Kidney (tissue), 14 donors: ENCODE results near the gene DSCAML1. TPM values are rescaled to one million over a fixed set of nuclear protein-coding genes. Genes with fewer than 3 reads are reported as not detected.

ENCODE experiments used
- DNase-seq, 5 donors: peaks; one replicate each; pipeline ENCODE4 v3.0.0-alpha.2; 2013 to 2020
- FAIRE-seq: peaks from 2 replicates; lab custom pipeline; 2012; peaks lifted over from hg19 to GRCh38; lab: Jason Lieb, UNC
- H3K27ac ChIP-seq, 2 donors: one replicate each; pipeline ENCODE4 v1.7.0; 2013; ENCODE audit warnings: low read depth in 2 of 2, low read length in 2 of 2, inconsistent platforms in 1 of 2
- H3K27me3 ChIP-seq: one replicate; pipeline ENCODE4 v1.7.1; 2013; ENCODE audit warnings: low read length, inconsistent platforms; ENCODE audit not compliant: control insufficient read depth, insufficient read depth
- H3K36me3 ChIP-seq, 3 donors: one replicate each; pipeline versions ENCODE4 v1.7.0 to v1.7.1; 2013; ENCODE audit warnings: low read length in 3 of 3, control low read depth in 1 of 3, inconsistent platforms in 1 of 3; ENCODE audit not compliant: insufficient read depth in 3 of 3, control insufficient read depth in 2 of 3
- H3K4me1 ChIP-seq, 3 donors: one replicate each; pipeline versions ENCODE4 v1.7.0 to v1.7.1; 2013; ENCODE audit warnings: low read length in 3 of 3, inconsistent platforms in 1 of 3, low read depth in 1 of 3; ENCODE audit not compliant: control insufficient read depth in 2 of 3, insufficient read depth in 2 of 3
- H3K4me3 ChIP-seq, 3 donors: one replicate each; pipeline versions ENCODE4 v1.7.0 to v1.8.1; 2013; ENCODE audit warnings: low read length in 3 of 3, control low read depth in 1 of 3, inconsistent platforms in 1 of 3
- H3K9ac ChIP-seq, 3 donors: one replicate each; pipeline versions ENCODE4 v1.7.0 to v1.7.1; 2013; ENCODE audit warnings: low read length in 3 of 3, control low read depth in 1 of 3, inconsistent platforms in 1 of 3
- H3K9me3 ChIP-seq, 3 donors: one replicate each; pipeline versions ENCODE4 v1.7.0 to v1.7.1; 2013; ENCODE audit warnings: low read length in 3 of 3, control low read depth in 1 of 3, inconsistent platforms in 1 of 3; ENCODE audit not compliant: control insufficient read depth in 2 of 3, insufficient read depth in 1 of 3
- intact Hi-C: fragments of 100-400 bp; cut with DNase I; formaldehyde crosslinking; loops from one replicate; pipeline ENCODE4 v1.11.1; 2022
- polyA plus RNA-seq: library from polyadenylated mRNA; stranded (reverse); fragments of 350-450 nt; fragmentation: Illumina TruSeq; extraction: RNeasy Lipid Tissue Mini Kit (QIAGEN cat#74804); gene quantifications from one replicate; pipeline ENCODE4 v1.2.3, GENCODE V29; 2014; ENCODE audit warnings: low read depth, low replicate concordance; ENCODE audit not compliant: insufficient read depth
- total RNA-seq: library from RNA; stranded (reverse); fragmentation: NEBNext Ultra II Directional; extraction: Animal tissue kit (Norgen Biotek cat#: 25700); gene quantifications from one replicate; pipeline ENCODE4 v1.2.1, GENCODE V29; 2021
- TF ChIP-seq, protein P1 (sequence below): IDR thresholded peaks from 3 replicates; pipeline ENCODE4 v1.5.1; 2012; ENCODE audit warnings: mild to moderate bottlenecking, moderate library complexity, borderline replicate concordance; ENCODE audit not compliant: insufficient read depth; ENCODE audit errors: extremely low read depth
- donor health status: control.
- donor health status: control.
- donor health status: control.
- donor health status: control.
- donor health status: control.
- donor health status: DM: yes; HTN: yes; CAD: no.
- donor health status: Normal renal cell carcinoma (clear cell type).

Gene DSCAML1
- total and polyA plus RNA-seq, 2 donors from 2014 or later: 0.95 to 17.3 TPM

DNA sequence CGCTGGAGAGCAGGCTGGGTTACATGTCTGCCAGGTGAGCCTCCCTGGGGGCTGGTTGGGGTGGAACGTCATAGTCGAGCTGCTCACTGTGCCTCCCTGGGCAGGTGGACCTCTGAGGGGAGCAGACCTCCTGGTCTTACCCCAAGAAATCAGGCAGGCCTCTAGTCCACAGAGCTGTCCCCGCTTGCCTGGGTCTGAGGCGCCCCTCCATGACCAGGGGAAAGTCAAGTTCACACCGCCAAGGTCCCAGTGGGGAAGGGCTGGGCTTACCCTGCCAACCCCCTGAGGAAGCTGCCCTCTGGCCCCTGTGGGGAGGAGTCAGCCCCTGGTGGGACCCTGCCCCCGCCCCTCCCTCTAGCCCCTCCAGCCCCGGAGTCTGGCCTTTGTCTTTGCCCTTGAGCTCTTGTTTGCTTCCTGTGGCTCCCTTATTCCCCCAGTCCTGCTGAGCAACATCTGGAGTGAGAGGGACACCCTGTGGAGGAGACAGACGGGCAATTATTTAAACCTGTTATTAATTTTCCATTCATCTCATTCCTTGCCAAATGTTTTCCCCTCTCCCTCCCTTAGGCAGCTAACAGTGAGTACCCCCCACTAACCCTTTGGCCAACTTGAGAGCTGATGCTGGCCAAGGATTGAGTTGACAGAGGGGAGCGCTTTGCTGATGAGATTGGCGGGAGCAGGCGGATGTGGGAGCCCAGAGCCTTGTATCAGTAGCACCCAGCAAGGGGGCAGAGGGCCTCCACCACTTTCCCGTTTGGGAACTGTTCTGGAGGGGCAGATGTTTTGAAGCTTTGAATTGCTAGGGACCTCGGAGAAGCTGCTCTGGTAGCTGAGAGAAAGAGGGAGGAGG, 385.9 kb downstream of the DSCAML1 start:
- FAIRE-seq: no peak
- TF ChIP-seq, protein P1, sequence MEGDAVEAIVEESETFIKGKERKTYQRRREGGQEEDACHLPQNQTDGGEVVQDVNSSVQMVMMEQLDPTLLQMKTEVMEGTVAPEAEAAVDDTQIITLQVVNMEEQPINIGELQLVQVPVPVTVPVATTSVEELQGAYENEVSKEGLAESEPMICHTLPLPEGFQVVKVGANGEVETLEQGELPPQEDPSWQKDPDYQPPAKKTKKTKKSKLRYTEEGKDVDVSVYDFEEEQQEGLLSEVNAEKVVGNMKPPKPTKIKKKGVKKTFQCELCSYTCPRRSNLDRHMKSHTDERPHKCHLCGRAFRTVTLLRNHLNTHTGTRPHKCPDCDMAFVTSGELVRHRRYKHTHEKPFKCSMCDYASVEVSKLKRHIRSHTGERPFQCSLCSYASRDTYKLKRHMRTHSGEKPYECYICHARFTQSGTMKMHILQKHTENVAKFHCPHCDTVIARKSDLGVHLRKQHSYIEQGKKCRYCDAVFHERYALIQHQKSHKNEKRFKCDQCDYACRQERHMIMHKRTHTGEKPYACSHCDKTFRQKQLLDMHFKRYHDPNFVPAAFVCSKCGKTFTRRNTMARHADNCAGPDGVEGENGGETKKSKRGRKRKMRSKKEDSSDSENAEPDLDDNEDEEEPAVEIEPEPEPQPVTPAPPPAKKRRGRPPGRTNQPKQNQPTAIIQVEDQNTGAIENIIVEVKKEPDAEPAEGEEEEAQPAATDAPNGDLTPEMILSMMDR: no peak
- H3K9ac ChIP-seq: no peak overlapping the region
- H3K36me3 ChIP-seq: peaks cover 1 to 8% (median 4%) of the 10 kb centered on the region in 3 donors
- H3K4me3 ChIP-seq: no peak overlapping the region
- DNase-seq: no peak
- H3K4me1 ChIP-seq: no peaks in the 10 kb centered on the region
- H3K27ac ChIP-seq: no peak overlapping the region
- intact Hi-C loops: no loop called here
- H3K9me3 ChIP-seq: peaks cover 0 to 3% (median 0%) of the 10 kb centered on the region in 3 donors
- no peaks in the 10 kb centered on the region for H3K27me3 ChIP-seq

- FAIRE-seq (no peak), DNase-seq (no peak)
- no peak overlapping the region for H3K9ac ChIP-seq
- no peak overlapping the region for H3K4me3 ChIP-seq
- H3K4me1 ChIP-seq: no peaks in the 10 kb centered on the region
- peaks cover 0 to 3% (median 0%) of the 10 kb centered on the region in 3 donors for H3K9me3 ChIP-seq
- TF ChIP-seq, protein P1: no peak
- H3K27me3 ChIP-seq: no peaks in the 10 kb centered on the region
- H3K36me3 ChIP-seq: peaks cover 2 to 8% (median 5%) of the 10 kb centered on the region in 3 donors
- no peak overlapping the region for H3K27ac ChIP-seq
- intact Hi-C loops: no loop called here
Observed at GRCh38 chr11:117410238-117410637, 386.8 kb downstream of the DSCAML1 start.

DNA sequence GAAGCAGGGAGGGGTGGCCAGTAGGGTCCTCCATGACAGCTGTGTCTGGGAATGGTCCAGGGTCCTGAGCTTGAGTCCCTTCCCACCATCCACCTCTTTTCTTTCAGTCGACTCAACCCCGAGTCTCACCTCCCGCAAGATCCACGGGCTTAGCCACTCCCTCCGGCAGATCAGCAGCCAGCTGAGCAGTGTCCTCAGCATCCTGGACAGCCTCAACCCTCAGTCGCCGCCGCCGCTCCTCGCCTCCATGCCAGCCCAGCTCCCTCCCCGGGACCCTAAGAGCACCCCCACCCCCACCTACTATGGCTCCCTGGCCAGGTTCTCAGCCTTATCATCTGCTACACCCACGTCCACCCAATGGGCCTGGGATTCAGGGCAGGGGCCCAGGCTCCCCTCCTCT, 387.5 kb downstream of the DSCAML1 start:
- no peak for FAIRE-seq
- Histone ChIP-seq H3K4me1 (no peaks in the 10 kb centered on the region), H3K9ac (no peak overlapping the region), H3K27ac (no peak overlapping the region), H3K4me3 (no peak overlapping the region), H3K36me3 (peaks cover 2 to 8% (median 5%) of the 10 kb centered on the region in 3 donors), H3K9me3 (peaks cover 0 to 3% (median 0%) of the 10 kb centered on the region in 3 donors), H3K27me3 (no peaks in the 10 kb centered on the region)
- TF ChIP-seq, protein P1: no peak
- DNase-seq: no peak
- intact Hi-C loops: no loop called here
